ENCODE measurements around the gene HOXB3.

- TF ChIP-seq, protein P1, sequence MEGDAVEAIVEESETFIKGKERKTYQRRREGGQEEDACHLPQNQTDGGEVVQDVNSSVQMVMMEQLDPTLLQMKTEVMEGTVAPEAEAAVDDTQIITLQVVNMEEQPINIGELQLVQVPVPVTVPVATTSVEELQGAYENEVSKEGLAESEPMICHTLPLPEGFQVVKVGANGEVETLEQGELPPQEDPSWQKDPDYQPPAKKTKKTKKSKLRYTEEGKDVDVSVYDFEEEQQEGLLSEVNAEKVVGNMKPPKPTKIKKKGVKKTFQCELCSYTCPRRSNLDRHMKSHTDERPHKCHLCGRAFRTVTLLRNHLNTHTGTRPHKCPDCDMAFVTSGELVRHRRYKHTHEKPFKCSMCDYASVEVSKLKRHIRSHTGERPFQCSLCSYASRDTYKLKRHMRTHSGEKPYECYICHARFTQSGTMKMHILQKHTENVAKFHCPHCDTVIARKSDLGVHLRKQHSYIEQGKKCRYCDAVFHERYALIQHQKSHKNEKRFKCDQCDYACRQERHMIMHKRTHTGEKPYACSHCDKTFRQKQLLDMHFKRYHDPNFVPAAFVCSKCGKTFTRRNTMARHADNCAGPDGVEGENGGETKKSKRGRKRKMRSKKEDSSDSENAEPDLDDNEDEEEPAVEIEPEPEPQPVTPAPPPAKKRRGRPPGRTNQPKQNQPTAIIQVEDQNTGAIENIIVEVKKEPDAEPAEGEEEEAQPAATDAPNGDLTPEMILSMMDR (optimal IDR thresholded peaks at IDR 0.05 in 1 of 3, IDR thresholded peaks at IDR 0.05 in 1 of 3, conservative IDR thresholded peaks at IDR 0.05 in 1 of 3; ENCODE audit: extremely low read depth in 1 of 3, insufficient read depth in 2 of 3, low read length in 3 of 3), result no peak
- no peak for TF ChIP-seq EZH2 (IDR thresholded peaks at IDR 0.05; ENCODE audit: low read length)
These were observed at the start of gene HOXB3 for GRCh38 chr17:48589831-48590606.
